ENCODE measurements around the gene CORIN. TPM values are rescaled to one million over a fixed set of nuclear protein-coding genes. Genes with fewer than 3 reads are reported as not detected.

The CORIN gene
- total and polyA plus RNA-seq, 4 donors = 0.02 to 0.23 (median 0.15) TPM

- H3K9me3 ChIP-seq (ENCODE audit: control insufficient read depth in 4 of 4, low read length in 3 of 4) = no peaks in the 10 kb centered on the region
- H3K4me1 ChIP-seq (ENCODE audit: control insufficient read depth in 4 of 4, insufficient read depth in 4 of 4, low read length in 3 of 4) = no peaks in the 10 kb centered on the region
- TF ChIP-seq HNF4G (IDR thresholded peaks at IDR 0.05) (no peak), TAF1 (conservative IDR thresholded peaks at IDR 0.05) (no peak), RAD21 (IDR thresholded peaks at IDR 0.05) (peak; percentile 81 to 86), CTCF (IDR thresholded peaks at IDR 0.05; ENCODE audit: low read depth, low read length, missing input control) (peak; percentile 69), JUND (IDR thresholded peaks at IDR 0.05) (no peak)
- H3K4me3 ChIP-seq (ENCODE audit: low read depth in 1 of 3, low read length in 3 of 3) = no peak overlapping the region
- no peaks in the 10 kb centered on the region for H3K36me3 ChIP-seq (ENCODE audit: control insufficient read depth in 4 of 4, insufficient read depth in 3 of 4, low read depth in 1 of 4, low read length in 3 of 4)
- H3K27ac ChIP-seq (ENCODE audit: low read depth in 1 of 2, low read length in 2 of 2) = no peak overlapping the region
- H3K27me3 ChIP-seq (ENCODE audit: control insufficient read depth in 4 of 4, insufficient read depth in 4 of 4, low read length in 3 of 4) = no peaks in the 10 kb centered on the region
- 31% methylated on average over 11 of the region's 11 CpGs for whole genome bisulfite sequencing
- DNase-seq (ENCODE audit: low spot score) = no peak
- no peak overlapping the region for H3K9ac ChIP-seq (ENCODE audit: low read depth in 1 of 2, low read length in 2 of 2)
These were observed 169.0 kb downstream of the CORIN start for GRCh38 chr4:47668810-47669408.

GRCh38 chr4:47668256-47668655, 169.6 kb downstream of the CORIN start:
- WGBS = 73% methylated on average over 2 of the region's 2 CpGs
- Histone ChIP-seq H3K9me3 (ENCODE audit: control insufficient read depth in 4 of 4, low read length in 3 of 4) (no peaks in the 10 kb centered on the region), H3K9ac (ENCODE audit: low read depth in 1 of 2, low read length in 2 of 2) (no peak overlapping the region), H3K27me3 (ENCODE audit: control insufficient read depth in 4 of 4, insufficient read depth in 4 of 4, low read length in 3 of 4) (no peaks in the 10 kb centered on the region), H3K4me3 (ENCODE audit: low read depth in 1 of 3, low read length in 3 of 3) (no peak overlapping the region), H3K27ac (ENCODE audit: low read depth in 1 of 2, low read length in 2 of 2) (no peak overlapping the region), H3K36me3 (ENCODE audit: control insufficient read depth in 4 of 4, insufficient read depth in 3 of 4, low read depth in 1 of 4, low read length in 3 of 4) (no peaks in the 10 kb centered on the region), H3K4me1 (ENCODE audit: control insufficient read depth in 4 of 4, insufficient read depth in 4 of 4, low read length in 3 of 4) (no peaks in the 10 kb centered on the region)
- DNase-seq (ENCODE audit: low spot score) = no peak
- no peak for TF ChIP-seq REST (IDR thresholded peaks at IDR 0.05)
- TF ChIP-seq TAF1 (conservative IDR thresholded peaks at IDR 0.05) = no peak
- TF ChIP-seq FOXA2 (IDR thresholded peaks at IDR 0.05) = no peak
- TF ChIP-seq MAX (IDR thresholded peaks at IDR 0.05) = no peak
- no peak for TF ChIP-seq CTCF (IDR thresholded peaks at IDR 0.05; ENCODE audit: low read depth, low read length, missing input control)
- no peak for TF ChIP-seq GABPA (IDR thresholded peaks at IDR 0.05 in 1 of 2, conservative IDR thresholded peaks at IDR 0.05 in 1 of 2)
- TF ChIP-seq RAD21 (IDR thresholded peaks at IDR 0.05) = no peak
- TF ChIP-seq ATF3 (IDR thresholded peaks at IDR 0.05) = no peak
- TF ChIP-seq HNF4A (conservative IDR thresholded peaks at IDR 0.05) = no peak
- TF ChIP-seq HNF4G (IDR thresholded peaks at IDR 0.05) = no peak
- no peak for TF ChIP-seq JUND (IDR thresholded peaks at IDR 0.05)
- no peak for TF ChIP-seq ZBTB33 (IDR thresholded peaks at IDR 0.05)
- TF ChIP-seq EGR1 (IDR thresholded peaks at IDR 0.05; ENCODE audit: low read depth in 2 of 2) = no peak
- TF ChIP-seq SP1 (IDR thresholded peaks at IDR 0.05) = no peak
- TF ChIP-seq FOXA1 (IDR thresholded peaks at IDR 0.05) = no peak
